ENCODE results near the gene KCTD21.

The KCTD21 gene

GRCh38 chr11:78219493-78220217, 31.2 kb upstream of the KCTD21 start:
- no peak for DNase-seq (ENCODE audit: low spot score)

DNA sequence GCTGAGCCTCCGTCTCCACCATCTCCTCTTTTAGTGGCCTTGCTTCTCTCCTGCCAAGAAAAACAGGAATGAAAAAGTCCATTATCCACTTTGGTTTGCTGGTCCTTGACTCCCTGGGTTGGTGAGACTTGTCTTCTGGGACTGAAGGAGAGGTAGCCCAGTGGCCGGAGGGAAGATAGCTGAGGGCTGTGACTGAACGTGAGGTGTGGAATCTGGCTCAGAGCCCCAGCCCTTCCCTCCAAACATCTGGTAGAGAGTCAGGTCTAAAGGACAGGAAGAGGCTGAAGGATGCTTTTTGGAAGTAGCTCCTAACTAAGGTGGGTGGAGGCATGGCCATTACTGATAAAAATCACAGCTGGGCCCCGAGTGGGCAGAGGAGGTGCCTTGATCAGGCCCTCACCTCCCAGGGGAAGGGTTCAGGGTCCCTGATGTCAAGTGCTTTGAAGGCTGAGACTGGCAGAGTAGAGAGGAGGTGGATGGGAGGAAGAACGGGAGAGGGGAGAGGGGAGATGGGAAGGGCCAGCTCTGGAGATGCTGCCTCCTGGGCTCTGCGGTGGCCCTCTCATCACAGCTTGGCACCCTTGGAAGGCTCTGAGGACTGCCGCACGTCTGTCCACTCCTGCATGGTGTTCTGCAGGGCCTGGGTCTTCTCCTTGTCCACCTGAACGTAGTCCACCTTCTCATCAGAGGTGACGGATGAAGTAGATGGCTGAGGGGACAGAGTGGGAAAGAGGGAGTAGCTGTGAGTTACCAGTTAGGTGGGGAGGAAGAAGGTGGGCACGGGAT, 30.5 kb upstream of the KCTD21 start:
- no peak for DNase-seq (ENCODE audit: low spot score)

GRCh38 chr11:78217650-78218541, 29.5 kb upstream of the KCTD21 start:
- no peak for DNase-seq (ENCODE audit: low spot score)

DNA sequence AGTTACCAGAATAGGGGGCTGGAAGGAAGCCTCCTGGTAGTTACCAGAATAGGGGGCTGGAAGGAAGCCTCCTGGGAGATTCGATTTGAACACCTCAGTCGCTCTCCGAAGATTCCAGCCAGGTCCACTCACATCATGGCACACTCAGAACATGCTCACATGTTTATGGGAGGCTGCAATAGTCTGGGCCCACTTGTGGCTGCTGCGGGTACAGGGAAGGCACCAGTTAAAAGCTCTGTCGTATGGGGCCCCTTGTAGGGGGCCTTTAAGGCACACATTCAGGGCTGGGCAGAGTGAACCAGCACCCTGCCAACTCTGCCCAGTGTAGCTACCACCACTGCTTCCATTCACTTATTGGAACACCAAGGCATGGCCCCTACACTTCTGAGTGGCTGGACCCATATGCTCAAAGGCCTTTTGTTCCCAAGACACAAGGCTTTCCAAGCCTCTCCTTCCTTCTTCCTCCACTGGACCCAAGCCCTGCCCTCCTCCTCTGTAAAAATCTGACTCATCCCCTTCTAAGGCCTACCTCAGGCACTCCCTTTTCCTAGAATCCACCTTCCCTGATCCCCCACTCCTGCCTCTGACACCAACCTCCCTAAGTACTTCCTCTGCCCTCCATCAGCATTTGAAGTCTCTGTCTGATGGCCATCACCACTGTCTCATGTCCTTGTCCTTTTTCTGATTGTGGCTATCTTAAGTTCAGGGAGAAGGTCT, 28.3 kb upstream of the KCTD21 start:
- DNase-seq (ENCODE audit: low spot score) = no peak

GRCh38 chr11:78216021-78216420, 27.6 kb upstream of the KCTD21 start:
- DNase-seq (ENCODE audit: low spot score) = no peak

- no peak for DNase-seq (ENCODE audit: low spot score)
These were observed 26.1 kb upstream of the KCTD21 start for GRCh38 chr11:78214331-78215194.

GRCh38 chr11:78213526-78214330, 25.3 kb upstream of the KCTD21 start:
- DNase-seq (ENCODE audit: low spot score) = no peak

- DNase-seq (ENCODE audit: low spot score) = no peak
These were observed 24.4 kb upstream of the KCTD21 start for GRCh38 chr11:78212586-78213371.

- no peak for DNase-seq (ENCODE audit: low spot score)
These were observed 23.1 kb upstream of the KCTD21 start for GRCh38 chr11:78211565-78211964.

GRCh38 chr11:78210000-78210608, 21.7 kb upstream of the KCTD21 start:
- no peak for DNase-seq (ENCODE audit: low spot score)

DNA sequence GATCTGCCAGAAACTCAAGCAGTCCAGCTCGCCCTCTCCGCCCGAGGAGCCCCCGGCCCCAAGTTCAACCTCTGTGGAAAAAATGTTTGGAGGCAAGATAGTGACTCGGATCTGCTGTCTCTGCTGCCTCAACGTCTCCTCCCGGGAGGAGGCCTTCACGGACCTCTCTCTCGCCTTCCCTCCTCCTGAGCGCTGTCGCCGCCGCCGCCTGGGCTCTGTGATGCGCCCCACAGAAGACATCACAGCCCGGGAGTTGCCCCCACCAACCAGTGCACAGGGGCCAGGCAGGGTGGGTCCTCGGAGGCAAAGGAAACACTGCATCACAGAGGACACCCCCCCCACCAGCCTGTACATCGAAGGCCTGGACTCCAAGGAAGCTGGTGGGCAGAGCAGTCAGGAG, 21.1 kb upstream of the KCTD21 start:
- no peak for DNase-seq (ENCODE audit: low spot score)

DNA sequence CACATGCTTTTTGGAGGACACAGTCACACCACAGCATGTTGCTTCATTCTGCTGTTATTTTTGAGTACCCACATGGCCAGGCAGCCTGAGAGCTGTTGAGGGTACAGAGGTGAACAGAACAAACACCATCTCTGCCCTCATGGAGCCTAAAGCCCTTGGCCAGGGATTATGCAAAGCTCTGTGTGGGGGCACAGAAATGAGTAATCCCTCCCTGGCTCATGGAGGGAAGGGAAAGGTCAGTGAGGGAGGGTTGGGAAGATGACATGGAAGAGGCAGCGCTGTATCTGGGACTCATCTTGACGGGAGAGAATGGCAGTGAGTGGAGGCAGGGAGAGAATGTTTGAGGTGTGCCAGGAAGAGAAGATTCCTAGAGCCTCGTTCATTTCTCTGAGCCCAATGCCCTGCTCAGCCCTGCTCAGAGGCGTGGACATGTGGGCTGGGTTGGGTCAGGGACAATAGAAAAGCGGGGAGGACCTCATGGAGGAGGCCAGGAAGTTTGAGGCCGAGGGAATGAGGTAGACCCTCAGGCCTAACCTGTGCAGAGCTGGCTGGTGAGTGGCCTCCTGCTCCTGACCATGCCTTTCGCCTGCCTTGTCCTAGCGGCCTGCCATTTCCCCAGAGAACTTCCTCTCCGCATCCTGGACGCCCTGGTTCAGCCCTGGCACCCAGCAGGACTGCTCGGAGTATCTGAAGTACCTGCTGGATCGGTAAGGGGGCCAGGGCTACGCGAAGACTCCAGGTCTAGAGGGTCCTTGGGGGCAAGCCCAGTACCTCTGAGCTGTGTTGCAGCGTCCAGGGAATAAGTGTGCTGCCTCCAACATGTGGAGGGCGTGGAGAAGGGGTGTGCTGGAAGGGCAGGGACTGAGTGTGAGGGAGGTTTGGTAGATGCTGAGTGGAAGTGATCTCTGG, 20.1 kb upstream of the KCTD21 start:
- DNase-seq (ENCODE audit: low spot score) = no peak

DNA sequence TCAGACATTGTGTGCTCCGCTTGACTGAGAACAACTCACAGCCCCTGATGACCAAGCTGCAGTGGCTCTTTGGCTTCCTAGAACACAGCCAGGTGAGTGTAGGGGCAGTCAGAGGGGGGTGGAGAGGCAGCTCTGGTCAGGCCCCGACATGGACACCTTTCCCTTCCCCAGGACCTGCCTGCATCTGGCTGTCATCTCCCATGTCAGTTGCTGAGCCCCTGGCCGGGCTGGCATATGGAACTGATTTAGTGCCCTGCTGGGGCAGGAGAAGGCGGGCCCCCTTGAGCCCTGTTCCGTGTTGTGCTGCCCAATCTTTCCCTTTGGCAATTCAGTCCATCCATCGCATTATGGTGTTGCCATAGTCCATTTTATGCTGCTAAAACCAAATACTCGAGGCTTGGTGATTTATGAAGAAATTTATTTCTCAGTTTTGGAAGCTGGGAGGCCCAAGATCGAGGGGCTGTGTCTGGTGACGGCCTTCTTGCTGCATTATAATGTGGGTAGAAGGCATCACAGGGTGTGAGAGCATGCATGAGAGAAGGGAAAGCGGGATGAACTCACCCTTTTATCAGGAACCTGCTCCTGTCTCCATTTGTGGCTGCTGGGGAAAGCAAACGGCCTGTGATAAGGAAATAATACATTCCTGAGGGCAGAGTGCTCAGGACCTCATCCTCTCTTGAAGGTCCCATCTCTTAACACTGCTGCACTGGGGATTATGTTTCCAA, 19.3 kb upstream of the KCTD21 start:
- DNase-seq (ENCODE audit: low spot score) = no peak

DNA sequence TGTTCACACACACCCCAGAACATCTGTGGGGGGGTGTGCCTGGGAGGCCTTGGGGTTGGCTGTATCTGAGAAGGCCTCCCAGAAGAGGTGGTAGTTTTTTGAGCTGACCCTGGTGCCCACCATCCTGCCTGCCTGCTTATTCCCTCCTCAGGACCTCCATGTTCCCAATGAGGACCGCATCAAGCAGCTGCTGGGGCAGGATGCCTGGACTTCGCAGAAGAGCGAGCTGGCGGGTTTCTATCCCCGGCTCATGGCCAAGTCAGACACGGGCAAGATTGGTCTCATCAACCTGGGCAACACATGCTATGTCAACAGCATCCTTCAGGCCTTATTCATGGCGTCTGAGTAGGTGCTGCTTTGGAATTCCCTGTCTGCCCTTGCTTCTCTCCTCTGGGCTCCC, 17.3 kb upstream of the KCTD21 start:
- DNase-seq (ENCODE audit: low spot score) = no peak

DNA sequence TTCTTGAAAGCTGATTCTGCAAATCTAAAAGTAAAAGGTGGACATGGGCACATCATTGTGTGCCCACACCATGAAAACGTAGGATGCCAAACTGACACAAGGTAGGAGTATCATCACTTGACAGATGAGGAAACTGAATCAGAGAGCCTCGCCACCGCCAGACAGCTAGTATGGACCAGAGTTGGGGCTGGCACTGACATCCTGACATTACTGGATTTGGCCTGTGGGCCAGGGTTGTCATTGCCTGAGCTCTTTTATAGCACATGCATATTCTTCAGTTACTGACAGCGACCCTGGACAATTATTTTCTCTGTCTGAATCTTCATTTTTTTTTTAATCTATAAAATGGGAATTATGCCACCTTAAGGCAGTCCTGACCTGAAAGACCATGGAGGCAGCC, 16.8 kb upstream of the KCTD21 start:
- DNase-seq (ENCODE audit: low spot score) = no peak

GRCh38 chr11:78203184-78203583, 14.8 kb upstream of the KCTD21 start:
- no peak for DNase-seq (ENCODE audit: low spot score)

DNA sequence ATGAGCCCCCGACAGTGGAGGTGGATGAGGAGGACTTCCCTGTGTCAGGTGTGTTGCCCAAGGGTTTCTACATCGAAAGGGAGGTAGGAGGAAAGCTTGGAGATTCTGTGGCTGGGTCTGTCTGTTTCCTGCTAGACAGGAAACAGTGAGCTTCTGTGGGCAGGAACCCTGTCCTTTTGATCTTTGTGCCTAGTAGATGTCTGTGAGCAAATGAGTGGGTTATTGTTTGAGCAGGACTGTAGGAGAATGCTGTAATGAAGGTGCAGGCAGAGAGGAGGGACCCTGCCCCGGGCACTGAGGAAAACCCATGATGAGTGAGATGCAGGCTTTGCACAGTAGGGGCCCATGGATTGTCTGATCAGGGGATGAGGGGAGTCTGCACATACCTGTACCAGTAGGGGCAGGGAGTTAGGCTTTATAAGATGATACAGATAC, 14.3 kb upstream of the KCTD21 start:
- DNase-seq (ENCODE audit: low spot score) = no peak
